Suprapubic skin (tissue), 4 donors: ENCODE results near the gene OR52N1. TPM values are rescaled to one million over a fixed set of nuclear protein-coding genes. Genes with fewer than 3 reads are reported as not detected.

ENCODE experiments used
- DNase-seq, 2 donors: peaks; one replicate each; pipeline ENCODE4 v3.0.0-alpha.2; 2019; ENCODE audit warnings: low spot score in 2 of 2
- H3K27ac ChIP-seq: fragments of 200-600 bp; sonication (generic); one replicate; pipeline ENCODE4 v1.5.1; 2019
- H3K27me3 ChIP-seq: fragments of 200-600 bp; sonication (generic); one replicate; pipeline ENCODE4 v1.5.1; 2019
- H3K36me3 ChIP-seq: fragments of 200-600 bp; sonication (generic); one replicate; pipeline ENCODE4 v1.5.1; 2019
- H3K4me1 ChIP-seq: fragments of 200-600 bp; sonication (generic); one replicate; pipeline ENCODE4 v1.5.1; 2019
- H3K4me3 ChIP-seq: fragments of 200-600 bp; sonication (generic); one replicate; pipeline ENCODE4 v1.5.1; 2019; ENCODE audit warnings: mild to moderate bottlenecking
- H3K9me3 ChIP-seq: fragments of 200-600 bp; sonication (generic); one replicate; pipeline ENCODE4 v1.5.1; 2019
- EP300 ChIP-seq: sonication (generic); formaldehyde crosslinking; IDR thresholded peaks from one replicate; pipeline ENCODE4 v1.6.1; 2017; ENCODE audit warnings: antibody characterized with exemption
- POLR2A ChIP-seq, 2 donors: fragments of 450-650 bp; IDR thresholded peaks; one replicate each; pipeline ENCODE4 v1.6.1; 2017; ENCODE audit warnings: antibody characterized with exemption in 2 of 2, mild to moderate bottlenecking in 2 of 2, moderate library complexity in 2 of 2
- POLR2AphosphoS5 ChIP-seq, 3 donors: sonication (generic); formaldehyde crosslinking; IDR thresholded peaks; one replicate each; pipeline ENCODE4 v1.6.1; 2017; ENCODE audit warnings: antibody characterized with exemption in 3 of 3
- WGBS: methylation state at CpG from one replicate; pipeline ENCODE4 v1.1.5; 2018; 5-methylcytosine and 5-hydroxymethylcytosine counted together
- total RNA-seq, 4 donors: library from RNA; depleted of rRNA; stranded (reverse); fragments of >200 nt; gene quantifications; one replicate each; pipeline ENCODE4 v1.1.0, GENCODE V29; 2016
- TF ChIP-seq, protein P1 (sequence below), 2 donors: fragments of 200-600 bp in 1 of 2; fragments of 450-650 bp in 1 of 2; sonication (generic) in 1 of 2; IDR thresholded peaks; one replicate each; pipeline ENCODE4 v1.5.1; 2016 to 2019; ENCODE audit warnings: antibody characterized with exemption in 2 of 2, mild to moderate bottlenecking in 1 of 2, moderate library complexity in 1 of 2

Gene OR52N1
- total RNA-seq, 4 donors from 2014 or later: not detected

DNA sequence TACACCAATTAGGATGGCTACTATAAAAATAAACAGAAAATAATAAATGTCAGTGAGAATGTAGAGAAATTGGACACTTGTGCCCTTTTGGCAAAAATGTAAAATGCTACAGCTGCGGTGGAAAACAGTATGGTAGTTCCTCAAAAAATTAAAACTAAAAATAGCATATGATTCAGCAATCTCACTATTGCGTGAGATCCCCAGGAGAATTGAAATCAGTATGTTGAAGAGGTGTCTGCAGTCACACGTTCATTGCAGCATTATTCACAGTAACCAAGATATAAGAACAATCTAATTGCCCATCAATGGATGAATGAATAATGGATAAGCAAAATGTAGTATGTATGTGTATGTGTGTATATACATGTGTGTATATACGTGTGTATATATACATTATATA is 24.5 kb upstream of the OR52N1 start:
- Histone ChIP-seq H3K27me3 (no peaks in the 10 kb centered on the region), H3K4me3 (no peak overlapping the region), H3K27ac (no peak overlapping the region), H3K9me3 (no peaks in the 10 kb centered on the region), H3K4me1 (no peaks in the 10 kb centered on the region), H3K36me3 (no peaks in the 10 kb centered on the region)
- WGBS: 55% methylated on average over 4 of the region's 4 CpGs
- DNase-seq: no peak
- TF ChIP-seq, protein P1, sequence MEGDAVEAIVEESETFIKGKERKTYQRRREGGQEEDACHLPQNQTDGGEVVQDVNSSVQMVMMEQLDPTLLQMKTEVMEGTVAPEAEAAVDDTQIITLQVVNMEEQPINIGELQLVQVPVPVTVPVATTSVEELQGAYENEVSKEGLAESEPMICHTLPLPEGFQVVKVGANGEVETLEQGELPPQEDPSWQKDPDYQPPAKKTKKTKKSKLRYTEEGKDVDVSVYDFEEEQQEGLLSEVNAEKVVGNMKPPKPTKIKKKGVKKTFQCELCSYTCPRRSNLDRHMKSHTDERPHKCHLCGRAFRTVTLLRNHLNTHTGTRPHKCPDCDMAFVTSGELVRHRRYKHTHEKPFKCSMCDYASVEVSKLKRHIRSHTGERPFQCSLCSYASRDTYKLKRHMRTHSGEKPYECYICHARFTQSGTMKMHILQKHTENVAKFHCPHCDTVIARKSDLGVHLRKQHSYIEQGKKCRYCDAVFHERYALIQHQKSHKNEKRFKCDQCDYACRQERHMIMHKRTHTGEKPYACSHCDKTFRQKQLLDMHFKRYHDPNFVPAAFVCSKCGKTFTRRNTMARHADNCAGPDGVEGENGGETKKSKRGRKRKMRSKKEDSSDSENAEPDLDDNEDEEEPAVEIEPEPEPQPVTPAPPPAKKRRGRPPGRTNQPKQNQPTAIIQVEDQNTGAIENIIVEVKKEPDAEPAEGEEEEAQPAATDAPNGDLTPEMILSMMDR (IDR thresholded peaks at IDR 0.05): no peak
- no peak for TF ChIP-seq EP300
- TF ChIP-seq POLR2AphosphoS5 (IDR thresholded peaks at IDR 0.05): no peak
- TF ChIP-seq POLR2A (IDR thresholded peaks at IDR 0.05): no peak

DNA sequence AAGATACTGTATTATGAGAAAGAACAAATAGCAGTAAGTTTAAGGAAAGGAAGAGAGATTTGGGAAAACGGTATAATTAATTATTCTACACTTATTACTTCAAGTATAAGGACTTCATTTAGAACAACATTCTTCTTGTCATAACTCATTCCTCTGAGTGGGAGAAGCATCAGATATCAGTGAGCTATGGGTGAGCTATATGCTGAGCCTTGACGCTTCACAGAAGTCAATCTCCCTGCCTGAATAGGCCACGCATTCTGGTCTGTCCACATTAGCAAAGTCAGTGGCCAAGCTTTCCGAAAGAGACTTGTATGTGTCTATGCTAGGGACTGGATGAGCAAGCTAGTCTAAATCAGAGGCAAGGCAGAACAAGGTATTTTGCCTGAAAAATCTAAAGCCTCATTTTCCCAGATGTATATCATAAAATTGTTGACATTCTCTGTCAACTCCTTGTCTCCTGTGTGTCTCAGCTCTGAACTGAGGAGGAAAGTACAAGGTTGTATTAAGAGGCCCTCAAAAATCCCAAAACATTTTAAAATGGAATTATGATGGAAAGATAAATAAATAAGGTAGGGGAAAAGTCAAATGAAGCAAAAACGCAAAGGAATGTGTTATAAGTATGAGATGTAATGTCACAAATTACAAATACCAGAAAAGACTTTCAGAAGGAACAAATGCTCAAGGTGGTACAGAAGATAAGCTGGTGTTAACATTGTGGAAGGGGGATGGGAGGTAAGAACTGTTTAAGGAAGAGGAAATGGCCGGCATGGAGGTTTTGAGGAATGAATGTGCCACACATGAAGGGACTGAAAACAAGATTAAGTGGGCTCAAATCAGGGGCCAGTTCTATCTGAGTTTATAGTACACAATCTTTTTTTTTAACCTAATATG is 19.1 kb upstream of the OR52N1 start:
- Histone ChIP-seq H3K27ac (no peak overlapping the region), H3K4me3 (no peak overlapping the region), H3K9me3 (no peaks in the 10 kb centered on the region), H3K27me3 (no peaks in the 10 kb centered on the region), H3K4me1 (peaks cover 11% of the 10 kb centered on the region), H3K36me3 (no peaks in the 10 kb centered on the region)
- TF ChIP-seq POLR2A (IDR thresholded peaks at IDR 0.05) (no peak), EP300 (no peak), POLR2AphosphoS5 (IDR thresholded peaks at IDR 0.05) (no peak)
- TF ChIP-seq, protein P1 (IDR thresholded peaks at IDR 0.05): no peak
- WGBS: 72% methylated on average over 6 of the region's 6 CpGs
- DNase-seq: no peak

GRCh38 chr11:5809122-5809519 is 18.1 kb upstream of the OR52N1 start:
- TF ChIP-seq POLR2AphosphoS5 (IDR thresholded peaks at IDR 0.05) (no peak), EP300 (no peak), POLR2A (IDR thresholded peaks at IDR 0.05) (no peak)
- TF ChIP-seq, protein P1 (IDR thresholded peaks at IDR 0.05): no peak
- no peak for DNase-seq
- Histone ChIP-seq H3K4me3 (peak overlapping the region; percentile 54), H3K27ac (no peak overlapping the region), H3K36me3 (no peaks in the 10 kb centered on the region), H3K4me1 (peaks cover 11% of the 10 kb centered on the region), H3K27me3 (no peaks in the 10 kb centered on the region), H3K9me3 (peaks cover 3% of the 10 kb centered on the region)
- 33% methylated on average over 5 of the region's 5 CpGs for WGBS

DNA sequence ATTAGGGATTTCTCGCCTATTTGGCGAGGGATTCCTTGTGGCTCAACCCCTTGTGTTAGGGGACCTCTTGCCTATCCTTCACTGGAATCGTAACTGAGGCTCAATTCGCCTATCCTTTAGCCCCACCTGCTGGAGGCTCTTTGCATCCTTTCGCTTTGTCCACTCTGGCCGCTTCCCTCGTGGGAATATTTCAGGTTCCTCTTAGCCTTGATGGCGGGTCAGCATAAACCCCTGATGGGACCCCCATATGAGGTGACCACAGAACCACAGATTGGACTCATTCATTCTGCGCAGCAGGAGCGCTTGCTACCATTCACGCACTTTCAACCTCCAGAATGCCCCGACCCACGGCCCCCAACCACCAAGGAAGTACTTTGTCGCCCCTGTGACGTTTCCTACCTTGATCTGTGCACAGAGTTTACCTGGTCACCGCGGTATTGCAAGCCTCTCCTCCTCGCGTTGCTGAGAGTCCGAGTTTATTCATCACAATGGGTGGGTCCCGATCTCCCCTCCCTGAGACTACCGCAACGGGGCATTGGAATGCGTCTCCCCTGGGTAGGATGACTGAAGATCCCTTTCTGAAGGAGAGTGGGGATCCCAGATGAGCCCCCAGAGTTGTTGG is 17.5 kb upstream of the OR52N1 start, which contains the start of gene OR52N2:
TSS of gene OR52N2 (plus strand) at position 425 of the 622 bp plus-strand sequence. CDS start 11,412 bp downstream, outside the sequence.
- DNase-seq: peak; percentile 77 to 84
- H3K27me3 ChIP-seq: no peaks in the 10 kb centered on the region
- H3K4me3 ChIP-seq: peak within 1 kb of the TSS; percentile 54
- H3K27ac ChIP-seq: no peak within 1 kb of the TSS
- peaks cover 5% of the 10 kb centered on the region for H3K9me3 ChIP-seq
- H3K4me1 ChIP-seq: peaks cover 11% of the 10 kb centered on the region
- 6% methylated on average over 24 of the region's 24 CpGs for WGBS
- TF ChIP-seq, protein P1 (IDR thresholded peaks at IDR 0.05): peak; percentile 69 to 76
- no peak for TF ChIP-seq POLR2AphosphoS5 (IDR thresholded peaks at IDR 0.05)
- no peaks in the 10 kb centered on the region for H3K36me3 ChIP-seq

DNA sequence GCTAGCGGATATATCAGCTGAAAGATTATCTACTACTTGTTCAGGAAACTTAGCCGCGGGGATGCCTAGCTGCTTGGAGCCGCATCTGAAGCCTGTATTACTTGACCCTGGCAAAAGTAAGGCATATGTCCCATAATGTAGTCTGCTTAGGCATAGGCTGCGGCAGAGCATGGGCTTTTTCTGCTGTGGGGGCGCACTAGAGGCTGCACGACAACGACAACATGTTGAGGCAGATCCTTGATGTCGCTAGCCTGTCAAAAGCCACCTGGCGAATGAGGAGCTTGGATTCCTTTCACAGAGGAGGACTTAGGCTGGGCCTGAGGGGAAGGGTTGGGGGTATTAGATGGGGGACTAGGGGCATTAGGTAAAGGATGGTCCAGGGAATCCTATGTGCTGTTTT is 16.5 kb upstream of the OR52N1 start:
- no peaks in the 10 kb centered on the region for H3K36me3 ChIP-seq
- 69% methylated on average over 8 of the region's 10 CpGs for WGBS
- peaks cover 5% of the 10 kb centered on the region for H3K9me3 ChIP-seq
- DNase-seq: no peak
- H3K4me3 ChIP-seq: no peak overlapping the region
- TF ChIP-seq EP300: no peak
- TF ChIP-seq, protein P1 (IDR thresholded peaks at IDR 0.05): no peak
- no peak for TF ChIP-seq POLR2AphosphoS5 (IDR thresholded peaks at IDR 0.05)
- TF ChIP-seq POLR2A (IDR thresholded peaks at IDR 0.05): no peak
- H3K27ac ChIP-seq: no peak overlapping the region
- H3K4me1 ChIP-seq: peaks cover 11% of the 10 kb centered on the region
- no peaks in the 10 kb centered on the region for H3K27me3 ChIP-seq
